SK-N-SH (cell line): ENCODE results near the gene USP40.
"Not testable (repeated sequence)": the region's sequence is repeated elsewhere in the genome, so short reads cannot be mapped to it uniquely, and the experiment has no call there.

ENCODE experiments used
- EZH2phosphoT487 ChIP-seq: fragments of 200-600 bp; sonication (generic); IDR thresholded peaks from 2 replicates; pipeline ENCODE4 v1.6.1; 2017; ENCODE audit warnings: low read depth, mixed run types, mild to moderate bottlenecking, antibody characterized with exemption, moderate library complexity, borderline replicate concordance
- FOXJ3 ChIP-seq: sonication (generic); formaldehyde crosslinking; IDR thresholded peaks from 2 replicates; pipeline ENCODE4 v1.5.1; 2020; ENCODE audit warnings: mild to moderate bottlenecking, missing genetic modification reagents
- FOXM1 ChIP-seq: IDR thresholded peaks from 2 replicates; pipeline ENCODE4 v1.4.0; 2012; ENCODE audit warnings: low read depth, mild to moderate bottlenecking
- GABPA ChIP-seq: IDR thresholded peaks from 2 replicates; pipeline ENCODE4 v1.4.0; 2012; ENCODE audit warnings: low read depth, mild to moderate bottlenecking
- NFIC ChIP-seq: IDR thresholded peaks from 2 replicates; pipeline ENCODE4 v1.4.0; 2012; ENCODE audit warnings: borderline replicate concordance
- POLR2AphosphoS5 ChIP-seq: IDR thresholded peaks from 2 replicates; pipeline ENCODE4 v1.6.1; 2012; ENCODE audit warnings: low read depth, low read length
- RXRA ChIP-seq: IDR thresholded peaks from 2 replicates; pipeline ENCODE4 v1.4.0; 2012; ENCODE audit warnings: low read depth, mild to moderate bottlenecking, borderline replicate concordance
- TAF1 ChIP-seq: IDR thresholded peaks from 2 replicates; pipeline ENCODE4 v1.6.1; 2012; ENCODE audit warnings: low read depth, mild to moderate bottlenecking, low read length, moderate library complexity, borderline replicate concordance
- YY1 ChIP-seq: IDR thresholded peaks from 2 replicates; pipeline ENCODE4 v1.4.0; 2012; ENCODE audit warnings: low read depth, mild to moderate bottlenecking
- TF ChIP-seq, protein P1 (sequence below): IDR thresholded peaks from 2 replicates; pipeline ENCODE4 v1.6.1; 2012; ENCODE audit warnings: mild to moderate bottlenecking, low read depth, low read length, moderate library complexity
- TF ChIP-seq, protein P2 (sequence below): fragments of 200-600 bp; sonication (generic); IDR thresholded peaks from 2 replicates; pipeline ENCODE4 v1.6.1; 2017; ENCODE audit warnings: antibody characterized with exemption, mild to moderate bottlenecking, moderate library complexity
- TF ChIP-seq, protein P3 (sequence below): fragments of 150-350 bp; IDR thresholded peaks from 2 replicates; pipeline ENCODE4 v1.6.1; 2017; ENCODE audit warnings: antibody characterized with exemption, low read length, low read depth, borderline replicate concordance
- TF ChIP-seq, protein P4 (sequence below): IDR thresholded peaks from 2 replicates; pipeline ENCODE4 v1.4.0; 2012; ENCODE audit warnings: low read depth

DNA sequence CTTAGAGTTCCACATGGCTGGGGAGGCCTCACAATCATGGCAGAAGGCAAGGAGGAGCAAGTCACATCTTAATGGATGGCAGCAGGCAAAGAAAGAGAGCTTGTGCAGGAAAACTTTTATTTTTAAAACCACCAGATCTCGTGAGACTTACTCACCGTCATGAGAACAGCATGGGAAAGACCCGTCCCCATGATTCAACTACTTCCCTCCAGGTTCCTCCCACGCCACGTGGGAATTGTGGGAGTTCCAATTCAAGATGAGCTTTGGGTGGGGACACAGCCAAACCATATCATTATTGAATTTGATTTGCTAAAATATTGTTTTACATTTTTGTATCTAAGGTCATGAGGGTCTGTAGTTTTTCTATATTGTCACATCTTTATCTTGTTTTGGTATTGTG is 10.8 kb upstream of the USP40 start:
- not testable (repeated sequence) for TF ChIP-seq EZH2phosphoT487; TAF1; GABPA; RXRA; FOXM1; FOXJ3 (CRISPR knock-in tag); POLR2AphosphoS5; YY1; NFIC
- TF ChIP-seq, protein P1, sequence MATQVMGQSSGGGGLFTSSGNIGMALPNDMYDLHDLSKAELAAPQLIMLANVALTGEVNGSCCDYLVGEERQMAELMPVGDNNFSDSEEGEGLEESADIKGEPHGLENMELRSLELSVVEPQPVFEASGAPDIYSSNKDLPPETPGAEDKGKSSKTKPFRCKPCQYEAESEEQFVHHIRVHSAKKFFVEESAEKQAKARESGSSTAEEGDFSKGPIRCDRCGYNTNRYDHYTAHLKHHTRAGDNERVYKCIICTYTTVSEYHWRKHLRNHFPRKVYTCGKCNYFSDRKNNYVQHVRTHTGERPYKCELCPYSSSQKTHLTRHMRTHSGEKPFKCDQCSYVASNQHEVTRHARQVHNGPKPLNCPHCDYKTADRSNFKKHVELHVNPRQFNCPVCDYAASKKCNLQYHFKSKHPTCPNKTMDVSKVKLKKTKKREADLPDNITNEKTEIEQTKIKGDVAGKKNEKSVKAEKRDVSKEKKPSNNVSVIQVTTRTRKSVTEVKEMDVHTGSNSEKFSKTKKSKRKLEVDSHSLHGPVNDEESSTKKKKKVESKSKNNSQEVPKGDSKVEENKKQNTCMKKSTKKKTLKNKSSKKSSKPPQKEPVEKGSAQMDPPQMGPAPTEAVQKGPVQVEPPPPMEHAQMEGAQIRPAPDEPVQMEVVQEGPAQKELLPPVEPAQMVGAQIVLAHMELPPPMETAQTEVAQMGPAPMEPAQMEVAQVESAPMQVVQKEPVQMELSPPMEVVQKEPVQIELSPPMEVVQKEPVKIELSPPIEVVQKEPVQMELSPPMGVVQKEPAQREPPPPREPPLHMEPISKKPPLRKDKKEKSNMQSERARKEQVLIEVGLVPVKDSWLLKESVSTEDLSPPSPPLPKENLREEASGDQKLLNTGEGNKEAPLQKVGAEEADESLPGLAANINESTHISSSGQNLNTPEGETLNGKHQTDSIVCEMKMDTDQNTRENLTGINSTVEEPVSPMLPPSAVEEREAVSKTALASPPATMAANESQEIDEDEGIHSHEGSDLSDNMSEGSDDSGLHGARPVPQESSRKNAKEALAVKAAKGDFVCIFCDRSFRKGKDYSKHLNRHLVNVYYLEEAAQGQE = not testable (repeated sequence)
- TF ChIP-seq, protein P2, sequence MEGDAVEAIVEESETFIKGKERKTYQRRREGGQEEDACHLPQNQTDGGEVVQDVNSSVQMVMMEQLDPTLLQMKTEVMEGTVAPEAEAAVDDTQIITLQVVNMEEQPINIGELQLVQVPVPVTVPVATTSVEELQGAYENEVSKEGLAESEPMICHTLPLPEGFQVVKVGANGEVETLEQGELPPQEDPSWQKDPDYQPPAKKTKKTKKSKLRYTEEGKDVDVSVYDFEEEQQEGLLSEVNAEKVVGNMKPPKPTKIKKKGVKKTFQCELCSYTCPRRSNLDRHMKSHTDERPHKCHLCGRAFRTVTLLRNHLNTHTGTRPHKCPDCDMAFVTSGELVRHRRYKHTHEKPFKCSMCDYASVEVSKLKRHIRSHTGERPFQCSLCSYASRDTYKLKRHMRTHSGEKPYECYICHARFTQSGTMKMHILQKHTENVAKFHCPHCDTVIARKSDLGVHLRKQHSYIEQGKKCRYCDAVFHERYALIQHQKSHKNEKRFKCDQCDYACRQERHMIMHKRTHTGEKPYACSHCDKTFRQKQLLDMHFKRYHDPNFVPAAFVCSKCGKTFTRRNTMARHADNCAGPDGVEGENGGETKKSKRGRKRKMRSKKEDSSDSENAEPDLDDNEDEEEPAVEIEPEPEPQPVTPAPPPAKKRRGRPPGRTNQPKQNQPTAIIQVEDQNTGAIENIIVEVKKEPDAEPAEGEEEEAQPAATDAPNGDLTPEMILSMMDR = not testable (repeated sequence)
- TF ChIP-seq, protein P3, sequence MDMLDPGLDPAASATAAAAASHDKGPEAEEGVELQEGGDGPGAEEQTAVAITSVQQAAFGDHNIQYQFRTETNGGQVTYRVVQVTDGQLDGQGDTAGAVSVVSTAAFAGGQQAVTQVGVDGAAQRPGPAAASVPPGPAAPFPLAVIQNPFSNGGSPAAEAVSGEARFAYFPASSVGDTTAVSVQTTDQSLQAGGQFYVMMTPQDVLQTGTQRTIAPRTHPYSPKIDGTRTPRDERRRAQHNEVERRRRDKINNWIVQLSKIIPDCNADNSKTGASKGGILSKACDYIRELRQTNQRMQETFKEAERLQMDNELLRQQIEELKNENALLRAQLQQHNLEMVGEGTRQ = not testable (repeated sequence)
- TF ChIP-seq, protein P4, sequence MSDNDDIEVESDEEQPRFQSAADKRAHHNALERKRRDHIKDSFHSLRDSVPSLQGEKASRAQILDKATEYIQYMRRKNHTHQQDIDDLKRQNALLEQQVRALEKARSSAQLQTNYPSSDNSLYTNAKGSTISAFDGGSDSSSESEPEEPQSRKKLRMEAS = not testable (repeated sequence)
